MG63 (cell line): ENCODE results near the gene ARHGAP26. TPM values are rescaled to one million over a fixed set of nuclear protein-coding genes. Genes with fewer than 3 reads are reported as not detected.

Source experiments
- DNase-seq: peaks from one replicate; pipeline ENCODE4 v3.0.0-alpha.2; 2020
- H3K27me3 ChIP-seq: fragments of 250-450 bp; sonication (Bioruptor Pico); 2 replicates; pipeline ENCODE4 v1.5.1; 2020; ENCODE audit warnings: mild to moderate bottlenecking, moderate library complexity
- H3K36me3 ChIP-seq: fragments of 250-450 bp; sonication (Bioruptor Pico); 2 replicates; pipeline ENCODE4 v1.5.1; 2020; ENCODE audit warnings: mild to moderate bottlenecking, moderate library complexity
- H3K4me3 ChIP-seq: fragments of 250-450 bp; sonication (Bioruptor Pico); 2 replicates; pipeline ENCODE4 v1.5.1; 2020; ENCODE audit warnings: mild to moderate bottlenecking, moderate library complexity
- H3K9me3 ChIP-seq: fragments of 250-450 bp; sonication (Bioruptor Pico); 2 replicates; pipeline ENCODE4 v1.5.1; 2020; ENCODE audit warnings: mild to moderate bottlenecking, moderate library complexity
- total RNA-seq: library from RNA; depleted of rRNA; stranded (reverse); fragments of >200 nt; shearing (Covaris generic); gene quantifications from 2 replicates; pipeline ENCODE4 v1.2.3, GENCODE V29; 2014; ENCODE audit warnings: low replicate concordance

The ARHGAP26 gene
- total RNA-seq, 1 experiment from 2014 or later, result 1.3 TPM

DNA sequence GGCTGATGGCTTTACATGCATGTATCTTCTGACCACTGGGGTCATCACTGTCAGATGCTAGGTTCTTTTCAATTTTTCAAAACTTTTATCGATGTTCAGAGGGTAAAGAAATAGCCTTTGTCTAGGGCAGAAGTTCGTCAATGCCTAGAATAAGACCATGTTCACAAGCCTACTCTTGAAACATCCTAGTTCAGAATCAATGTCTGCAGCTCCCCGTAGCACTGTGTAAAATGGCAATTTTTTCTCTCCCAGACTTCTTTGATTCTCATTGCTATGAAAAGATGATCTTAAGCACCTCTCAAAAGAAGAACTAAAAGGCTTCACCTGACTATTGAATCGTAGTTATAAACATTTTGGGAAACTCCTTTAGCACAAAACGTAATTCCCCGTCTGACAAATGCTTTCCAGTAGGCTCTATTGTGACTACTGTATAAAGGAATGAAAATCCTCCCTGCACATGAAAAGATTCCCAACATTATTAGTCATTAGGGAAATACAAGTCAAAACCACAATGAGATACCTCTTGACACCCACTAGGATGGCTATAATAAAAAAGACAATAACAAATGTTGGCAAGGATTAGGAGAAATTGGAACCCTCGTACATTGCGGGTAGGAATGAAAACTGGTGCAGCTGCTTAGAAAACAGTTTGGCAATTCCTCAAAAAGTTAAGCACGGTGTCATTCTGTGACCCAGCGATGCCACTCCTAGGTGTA lies 263.5 kb downstream of the ARHGAP26 start:
- Histone ChIP-seq H3K36me3 (no peaks in the 10 kb centered on the region), H3K27me3 (no peaks in the 10 kb centered on the region), H3K4me3 (no peak overlapping the region), H3K9me3 (0 out of 2 replicates have a peak, but pooled peaks cover 3% of the 10 kb centered on the region)
- DNase-seq, result peak; percentile 65

DNA sequence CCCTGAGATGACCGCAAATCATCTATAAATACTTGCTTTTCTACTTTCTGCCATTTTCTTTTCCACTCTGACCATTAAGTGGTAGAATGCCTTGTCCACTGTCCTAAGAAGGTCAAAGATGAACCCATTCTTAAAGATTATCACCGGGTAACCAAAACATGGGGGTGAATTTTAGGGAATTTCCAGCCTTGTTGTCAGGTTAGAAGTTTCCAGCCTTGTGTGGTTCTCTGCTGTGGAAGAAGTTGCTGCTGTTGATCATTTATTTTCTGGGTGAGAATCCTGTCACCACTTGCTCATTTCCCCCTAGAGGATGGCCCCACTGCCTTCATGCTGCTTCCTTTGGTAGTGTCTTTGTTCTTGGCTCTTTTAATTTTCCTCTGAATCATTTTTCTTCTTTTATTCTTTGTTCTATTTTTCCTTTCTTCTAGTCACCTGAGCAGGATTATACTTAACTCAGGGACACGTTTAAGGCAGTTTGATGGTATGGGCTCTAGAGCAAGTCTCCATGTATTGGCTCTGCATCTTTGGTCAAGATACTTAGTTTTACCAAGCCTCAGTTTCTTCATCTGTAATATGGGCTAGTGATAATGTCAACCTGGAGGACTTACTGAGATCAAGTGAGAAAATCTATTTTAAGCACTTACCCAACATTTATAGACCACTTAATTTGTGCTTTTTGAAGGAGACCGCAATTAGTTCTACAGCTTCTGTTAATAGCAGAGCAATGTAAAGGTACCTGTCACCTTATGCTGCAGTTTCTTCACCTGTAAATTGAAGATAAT lies 266.2 kb downstream of the ARHGAP26 start:
- DNase-seq, result no peak

GRCh38 chr5:143037071-143037470 lies 266.9 kb downstream of the ARHGAP26 start:
- Histone ChIP-seq H3K9me3 (0 out of 2 replicates have a peak, but pooled peaks cover 3% of the 10 kb centered on the region), H3K27me3 (no peaks in the 10 kb centered on the region), H3K4me3 (no peak overlapping the region), H3K36me3 (no peaks in the 10 kb centered on the region)
- no peak for DNase-seq

More for the DNA sequence above, 266.2 kb downstream of the ARHGAP26 start:
- Histone ChIP-seq H3K4me3 (no peak overlapping the region), H3K27me3 (no peaks in the 10 kb centered on the region), H3K9me3 (0 out of 2 replicates have a peak, but pooled peaks cover 3% of the 10 kb centered on the region), H3K36me3 (no peaks in the 10 kb centered on the region)

DNA sequence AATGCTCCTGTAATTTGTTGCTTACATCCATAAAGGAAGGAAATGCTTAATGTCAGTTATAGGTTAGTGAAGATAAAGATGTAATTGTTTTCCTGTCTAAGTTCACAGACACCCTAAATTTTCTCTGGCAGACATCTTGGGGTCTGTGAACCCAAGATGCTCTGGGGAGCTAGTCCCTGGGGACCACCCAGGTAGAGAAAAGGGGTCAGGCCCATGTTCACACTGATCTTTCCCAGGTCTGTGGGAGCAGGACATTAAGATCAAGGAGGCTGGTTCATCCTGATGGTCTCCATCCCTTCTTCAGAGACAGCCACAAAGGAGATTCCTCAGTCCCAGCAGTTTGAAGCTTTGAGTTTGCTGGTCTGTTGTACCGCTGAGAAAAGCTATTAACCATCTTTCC lies 267.5 kb downstream of the ARHGAP26 start:
- Histone ChIP-seq H3K4me3 (no peak overlapping the region), H3K36me3 (no peaks in the 10 kb centered on the region), H3K27me3 (no peaks in the 10 kb centered on the region), H3K9me3 (0 out of 2 replicates have a peak, but pooled peaks cover 3% of the 10 kb centered on the region)
- DNase-seq, result no peak

DNA sequence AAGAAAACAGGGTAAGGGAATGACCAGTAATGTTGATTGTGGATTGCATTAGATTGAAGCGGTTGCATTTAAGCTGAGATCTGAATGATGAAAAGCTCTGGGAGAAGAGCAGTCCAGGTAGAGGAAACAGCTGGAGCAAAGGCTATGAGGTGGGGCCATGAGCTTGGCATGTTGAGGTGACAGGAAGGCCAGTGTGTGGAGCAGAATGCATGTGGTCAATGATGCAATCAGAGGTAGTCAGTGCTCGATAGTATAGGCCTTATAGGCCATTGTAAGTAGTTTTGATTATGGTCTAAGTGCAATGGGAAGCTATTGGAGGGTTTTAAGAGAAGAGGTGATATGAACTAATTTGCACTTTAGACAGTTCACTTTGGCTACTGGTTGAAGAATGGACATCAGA lies 270.4 kb downstream of the ARHGAP26 start:
- H3K9me3 ChIP-seq, result no peaks in the 10 kb centered on the region; the same call in 1 of the 2 replicates
- no peak for DNase-seq
- no peaks in the 10 kb centered on the region for H3K27me3 ChIP-seq
- no peaks in the 10 kb centered on the region for H3K36me3 ChIP-seq
- H3K4me3 ChIP-seq, result no peak overlapping the region

GRCh38 chr5:143041461-143041860 lies 271.3 kb downstream of the ARHGAP26 start:
- Histone ChIP-seq H3K9me3 (no peaks in the 10 kb centered on the region; the same call in 1 of the 2 replicates), H3K27me3 (no peaks in the 10 kb centered on the region), H3K36me3 (no peaks in the 10 kb centered on the region), H3K4me3 (no peak overlapping the region)
- no peak for DNase-seq

- H3K36me3 ChIP-seq, result no peaks in the 10 kb centered on the region
- H3K4me3 ChIP-seq, result no peak overlapping the region
- H3K27me3 ChIP-seq, result no peaks in the 10 kb centered on the region
- no peaks in the 10 kb centered on the region; the same call in 1 of the 2 replicates for H3K9me3 ChIP-seq
- DNase-seq, result no peak
These were observed 272.0 kb downstream of the ARHGAP26 start for GRCh38 chr5:143041972-143042770.

DNA sequence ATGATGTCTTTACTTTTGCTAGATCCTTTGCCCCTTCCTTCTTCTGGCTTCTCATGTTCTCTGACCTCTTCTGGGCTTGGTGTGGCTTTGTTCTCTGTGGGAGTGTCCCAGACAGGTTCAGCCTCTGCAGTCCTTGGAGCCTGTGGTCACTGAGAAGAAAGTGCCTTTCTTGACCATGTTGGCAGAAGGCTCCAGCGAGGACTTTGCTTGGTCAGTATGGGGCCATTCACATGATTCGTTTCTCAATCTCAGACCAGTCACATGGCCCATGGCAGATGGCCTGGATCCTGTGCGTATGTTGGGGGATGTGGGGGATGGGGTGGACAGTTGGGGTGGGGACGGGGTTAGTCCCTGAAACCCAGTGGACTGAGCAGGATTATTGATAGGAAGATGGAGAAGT lies 274.1 kb downstream of the ARHGAP26 start:
- H3K27me3 ChIP-seq, result no peaks in the 10 kb centered on the region
- DNase-seq, result no peak
- H3K36me3 ChIP-seq, result no peaks in the 10 kb centered on the region
- H3K4me3 ChIP-seq, result no peak overlapping the region
- no peaks in the 10 kb centered on the region; the same call in 1 of the 2 replicates for H3K9me3 ChIP-seq

DNA sequence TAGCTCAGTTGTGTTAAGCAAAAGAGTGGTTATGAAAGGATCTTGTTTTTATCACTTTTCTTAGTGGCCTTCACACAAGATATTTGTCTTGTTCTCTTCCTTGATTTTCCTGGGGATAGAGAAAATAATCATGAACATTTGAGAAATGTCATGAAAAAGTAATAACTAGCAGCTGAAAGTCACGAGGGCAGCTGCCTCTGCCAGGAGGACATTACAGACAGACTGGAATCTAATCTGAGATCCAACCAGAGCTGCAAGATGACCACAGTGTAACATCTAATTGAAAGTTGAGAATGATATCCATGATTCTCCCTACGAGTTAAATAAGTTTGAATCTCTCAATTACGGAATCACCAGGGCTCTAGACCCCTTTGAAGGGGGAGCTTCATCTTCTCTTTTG lies 274.9 kb downstream of the ARHGAP26 start:
- H3K36me3 ChIP-seq, result no peaks in the 10 kb centered on the region
- DNase-seq, result no peak

DNA sequence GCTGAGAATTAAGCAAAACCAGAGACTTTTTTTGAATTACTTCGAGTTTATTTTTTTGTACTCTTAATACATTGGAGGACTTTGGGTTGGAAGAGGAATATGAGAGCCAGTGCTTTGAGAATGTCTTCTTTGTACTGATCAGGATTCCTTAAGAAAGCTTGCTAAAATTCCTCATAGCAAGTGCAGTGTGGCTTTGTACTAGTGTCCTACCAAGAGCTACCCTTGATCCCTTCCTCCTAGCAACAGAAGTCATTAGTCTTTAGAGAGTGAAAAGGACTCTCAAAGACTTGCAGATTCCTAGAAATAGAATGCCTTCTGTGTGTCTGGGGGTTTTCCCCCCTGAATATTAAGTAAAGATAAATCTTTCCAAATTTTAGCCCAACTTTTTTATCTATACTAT lies 276.1 kb downstream of the ARHGAP26 start:
- Histone ChIP-seq H3K36me3 (no peaks in the 10 kb centered on the region), H3K27me3 (no peaks in the 10 kb centered on the region), H3K9me3 (no peaks in the 10 kb centered on the region; the same call in 1 of the 2 replicates), H3K4me3 (no peak overlapping the region)
- DNase-seq, result no peak

More for the DNA sequence above, 274.9 kb downstream of the ARHGAP26 start:
- no peak overlapping the region for H3K4me3 ChIP-seq
- H3K9me3 ChIP-seq, result no peaks in the 10 kb centered on the region; the same call in 1 of the 2 replicates
- no peaks in the 10 kb centered on the region for H3K27me3 ChIP-seq

DNA sequence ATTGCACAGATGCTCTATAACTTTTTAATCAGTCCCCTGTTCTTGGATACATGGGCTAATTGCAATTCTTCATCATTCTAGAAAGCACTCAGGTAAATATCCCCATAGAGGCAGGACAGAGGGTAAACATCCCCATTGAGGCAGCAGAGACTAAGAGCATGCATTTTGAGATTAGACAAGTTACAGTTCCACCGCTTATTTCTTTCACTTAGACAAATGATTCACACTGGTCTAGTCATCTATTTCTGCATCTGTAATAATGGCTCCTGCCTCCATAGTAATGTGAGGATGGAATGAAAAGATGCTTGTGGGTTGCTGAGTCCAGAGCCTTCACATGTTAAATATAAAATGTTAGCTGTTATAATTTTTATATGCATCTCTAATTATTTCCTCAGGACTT lies 276.9 kb downstream of the ARHGAP26 start:
- H3K4me3 ChIP-seq, result no peak overlapping the region

GRCh38 chr5:143050183-143050582 lies 280.0 kb downstream of the ARHGAP26 start:
- H3K9me3 ChIP-seq, result no peaks in the 10 kb centered on the region
- no peaks in the 10 kb centered on the region for H3K27me3 ChIP-seq
- no peak overlapping the region for H3K4me3 ChIP-seq
- no peaks in the 10 kb centered on the region for H3K36me3 ChIP-seq
- no peak for DNase-seq

More for the DNA sequence above, 276.9 kb downstream of the ARHGAP26 start:
- H3K27me3 ChIP-seq, result no peaks in the 10 kb centered on the region
- no peaks in the 10 kb centered on the region for H3K36me3 ChIP-seq
- DNase-seq, result no peak
- no peaks in the 10 kb centered on the region; the same call in 1 of the 2 replicates for H3K9me3 ChIP-seq

- Histone ChIP-seq H3K9me3 (no peaks in the 10 kb centered on the region), H3K4me3 (no peak overlapping the region), H3K27me3 (no peaks in the 10 kb centered on the region), H3K36me3 (no peaks in the 10 kb centered on the region)
- DNase-seq, result peak; percentile 40
These were observed 281.3 kb downstream of the ARHGAP26 start for GRCh38 chr5:143051244-143052058.

DNA sequence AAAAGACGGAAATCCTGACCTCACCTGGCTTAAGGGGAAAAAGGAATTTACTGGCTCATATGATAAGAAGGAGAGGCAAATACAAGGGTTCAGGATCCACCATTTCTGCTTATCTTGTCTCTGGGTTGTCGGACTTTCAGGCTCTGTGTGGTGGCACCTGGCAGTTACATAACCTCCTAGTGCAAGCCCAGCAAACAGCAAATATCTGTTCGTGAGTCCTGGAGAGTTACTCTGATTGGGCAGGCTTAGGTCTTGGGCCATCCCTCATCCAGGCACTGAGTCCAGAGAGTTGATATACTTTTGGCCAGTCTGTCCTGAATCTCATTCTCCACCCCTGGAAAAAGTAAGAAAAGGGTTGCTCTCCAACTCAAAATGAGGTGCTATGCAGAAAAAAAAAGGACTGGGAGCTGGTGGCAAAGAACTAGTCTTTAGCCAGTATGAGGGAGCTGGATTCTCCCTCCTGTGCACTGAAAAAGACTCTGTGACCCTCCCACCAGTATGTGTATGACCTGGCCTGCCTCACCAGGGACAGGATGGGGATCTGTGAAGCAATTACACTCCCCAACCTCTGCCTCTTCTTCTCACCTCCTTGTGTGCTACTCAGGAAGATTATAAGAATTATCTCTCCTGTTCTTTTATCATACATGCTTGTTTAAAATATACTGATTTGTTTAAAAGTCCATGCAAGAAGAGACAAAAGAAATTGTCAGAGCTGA lies 282.9 kb downstream of the ARHGAP26 start:
- H3K9me3 ChIP-seq, result no peaks in the 10 kb centered on the region
- no peaks in the 10 kb centered on the region for H3K36me3 ChIP-seq
- H3K27me3 ChIP-seq, result no peaks in the 10 kb centered on the region
- no peak overlapping the region for H3K4me3 ChIP-seq
- no peak for DNase-seq

- Histone ChIP-seq H3K36me3 (no peaks in the 10 kb centered on the region), H3K4me3 (no peak overlapping the region), H3K27me3 (no peaks in the 10 kb centered on the region), H3K9me3 (no peaks in the 10 kb centered on the region)
- DNase-seq, result no peak
These were observed 283.6 kb downstream of the ARHGAP26 start for GRCh38 chr5:143053780-143054179.
